HEK293T (cell line): ENCODE data around the gene CYP21A2.

ENCODE experiments used
- ELF4 ChIP-seq: fragments of 450-650 bp; IDR thresholded peaks from 2 replicates; pipeline ENCODE4 v1.6.1; 2017; ENCODE audit warnings: antibody characterized with exemption
- FOXA1 ChIP-seq: fragments of 450-650 bp; IDR thresholded peaks from 2 replicates; pipeline ENCODE4 v1.6.1; 2016; ENCODE audit warnings: mild to moderate bottlenecking
- FOXK2 ChIP-seq: fragments of 450-650 bp; IDR thresholded peaks from 2 replicates; pipeline ENCODE4 v1.6.1; 2016; ENCODE audit warnings: mild to moderate bottlenecking
- FOXM1 ChIP-seq: fragments of 450-650 bp; IDR thresholded peaks from 2 replicates; pipeline ENCODE4 v1.6.1; 2017; ENCODE audit warnings: mild to moderate bottlenecking, borderline replicate concordance
- HDGF ChIP-seq: fragments of 450-650 bp; IDR thresholded peaks from 2 replicates; pipeline ENCODE4 v1.6.1; 2017; ENCODE audit warnings: antibody characterized with exemption, borderline replicate concordance
- L3MBTL2 ChIP-seq: fragments of 450-650 bp; conservative IDR thresholded peaks from 2 replicates; pipeline ENCODE4 v1.6.1; 2016; ENCODE audit warnings: mild to moderate bottlenecking
- LEF1 ChIP-seq: fragments of 450-650 bp; IDR thresholded peaks from 2 replicates; pipeline ENCODE4 v1.6.1; 2017; ENCODE audit warnings: mild to moderate bottlenecking, borderline replicate concordance
- NFRKB ChIP-seq: fragments of 450-650 bp; IDR thresholded peaks from 2 replicates; pipeline ENCODE4 v1.6.1; 2016; ENCODE audit warnings: mild to moderate bottlenecking, moderate library complexity
- SP1 ChIP-seq: fragments of 450-650 bp; IDR thresholded peaks from 2 replicates; pipeline ENCODE4 v1.6.1; 2017
- SUZ12 ChIP-seq: fragments of 450-650 bp; IDR thresholded peaks from 2 replicates; pipeline ENCODE4 v1.6.1; 2016; ENCODE audit warnings: mild to moderate bottlenecking
- TARDBP ChIP-seq: fragments of 450-650 bp; IDR thresholded peaks from 2 replicates; pipeline ENCODE4 v1.6.1; 2016
- ZNF384 ChIP-seq: fragments of 450-650 bp; IDR thresholded peaks from 2 replicates; pipeline ENCODE4 v1.6.1; 2016

DNA sequence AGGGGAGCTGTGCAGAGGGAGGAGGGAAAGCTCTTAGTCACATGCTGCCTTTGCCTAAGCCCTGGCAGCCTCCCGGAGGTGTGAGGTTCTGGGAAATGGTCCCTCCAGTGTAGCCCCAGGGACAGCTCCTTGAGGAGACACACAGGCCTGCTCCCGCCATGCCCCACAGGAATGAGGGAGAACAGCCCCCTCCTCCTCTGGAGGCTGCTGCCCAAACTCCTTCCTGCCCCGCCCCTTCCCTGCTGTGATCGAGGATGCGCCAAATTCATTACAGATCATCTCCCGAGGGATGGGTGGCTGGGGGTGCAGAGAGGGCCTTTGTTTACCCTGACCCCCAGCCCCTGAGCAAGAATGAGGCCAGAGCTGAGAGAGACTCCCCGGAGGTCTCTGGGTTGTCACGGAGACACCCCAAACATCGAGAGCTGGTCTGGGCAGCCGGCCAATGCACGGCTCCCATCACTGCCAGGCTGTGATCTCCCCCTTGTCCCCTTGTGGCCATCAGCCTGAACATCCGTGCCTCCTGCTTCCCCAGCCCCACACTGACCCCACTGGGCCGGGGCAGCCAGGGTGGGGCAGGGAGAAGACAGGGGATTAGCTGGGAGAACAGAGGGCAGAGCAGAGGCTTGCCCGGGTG, 8.4 kb downstream of the CYP21A2 start:
- no peak for TF ChIP-seq SP1
- no peak for TF ChIP-seq TARDBP
- no peak for TF ChIP-seq HDGF
- TF ChIP-seq FOXM1 = no peak
- no peak for TF ChIP-seq NFRKB
- TF ChIP-seq FOXA1 = no peak
- TF ChIP-seq SUZ12 = no peak
- TF ChIP-seq ELF4 = no peak
- no peak for TF ChIP-seq FOXK2
- no peak for TF ChIP-seq LEF1
- no peak for TF ChIP-seq ZNF384
- no peak for TF ChIP-seq L3MBTL2
